Activated CD4-positive, CD25-positive, alpha-beta regulatory T cell (primary cell): Measurements from ENCODE around the gene AP1B1.

ENCODE experiments used
- DNase-seq, 4 experiments: peaks; one replicate each; lab custom pipeline; 2025; lab: John Stamatoyannopoulos, UW

AP1B1 gene

GRCh38 chr22:29299136-29299900 lies 89.1 kb downstream of the AP1B1 start:
- DNase-seq, result no peak

GRCh38 chr22:29298641-29299040 lies 89.7 kb downstream of the AP1B1 start:
- no peak for DNase-seq

GRCh38 chr22:29292379-29292778 lies 96.0 kb downstream of the AP1B1 start:
- DNase-seq, result no peak

- DNase-seq, result no peak
These were observed 97.2 kb downstream of the AP1B1 start for GRCh38 chr22:29291215-29291614.

GRCh38 chr22:29290061-29290460 lies 98.3 kb downstream of the AP1B1 start:
- DNase-seq, result no peak

- DNase-seq, result no peak
These were observed 99.5 kb downstream of the AP1B1 start for GRCh38 chr22:29288837-29289236.

- no peak for DNase-seq
These were observed 104.2 kb downstream of the AP1B1 start for GRCh38 chr22:29284196-29284595.

GRCh38 chr22:29277927-29278326 lies 110.4 kb downstream of the AP1B1 start:
- no peak for DNase-seq
